H1 (cell line): ENCODE data around the gene RAB44. TPM values are rescaled to one million over a fixed set of nuclear protein-coding genes. Genes with fewer than 3 reads are reported as not detected.

Source experiments
- SAP30 ChIP-seq: fragments of 300-600 bp; sonication (generic); IDR thresholded peaks from 2 replicates; pipeline ENCODE4 v1.7.1; 2012; ENCODE audit warnings: low read length, moderate library complexity, mild to moderate bottlenecking, inconsistent platforms; ENCODE audit not compliant: insufficient read depth, insufficient replicate concordance
- polyA plus RNA-seq, 7 experiments: library from polyadenylated mRNA; depleted of rRNA in 3 of 7; stranded (reverse) in 5 of 7; unstranded in 2 of 7; fragments of >200 nt in 5 of 7; fragments of 200-250 nt in 2 of 7; gene quantifications; 1 replicate in 5 of 7; 2 replicates in 1 of 7; 4 replicates in 1 of 7; pipeline versions ENCODE4 v1.2.1 to v1.2.3, GENCODE V29; 2011 to 2013; ENCODE audit warnings: missing spikeins in 2 of 7, mixed read lengths in 2 of 7
- total RNA-seq: library from RNA; stranded (reverse); fragmentation: NEBNext Ultra II Directional; extraction: Animal tissue kit (Norgen Biotek cat#: 25700); gene quantifications from 2 replicates; pipeline ENCODE4 v1.2.1, GENCODE V29; 2021
- TF ChIP-seq, protein P1 (sequence below), 3 experiments: IDR thresholded peaks; 1 replicate in 2 of 3; 2 replicates in 1 of 3; pipeline versions ENCODE4 v1.5.1 to v1.6.1; 2011; ENCODE audit warnings: low read length in 3 of 3, mild to moderate bottlenecking in 3 of 3, inconsistent platforms in 2 of 3, low read depth in 1 of 3, moderate library complexity in 1 of 3; ENCODE audit not compliant: insufficient read depth in 1 of 3; ENCODE audit errors: control extremely low read depth in 1 of 3

Gene RAB44
- total and polyA plus RNA-seq, 2 of the 8 experiments (the other 6 are each of a cell fraction or from before 2014, with no cell fraction given) = 0.02 TPM; not detected in 1

DNA sequence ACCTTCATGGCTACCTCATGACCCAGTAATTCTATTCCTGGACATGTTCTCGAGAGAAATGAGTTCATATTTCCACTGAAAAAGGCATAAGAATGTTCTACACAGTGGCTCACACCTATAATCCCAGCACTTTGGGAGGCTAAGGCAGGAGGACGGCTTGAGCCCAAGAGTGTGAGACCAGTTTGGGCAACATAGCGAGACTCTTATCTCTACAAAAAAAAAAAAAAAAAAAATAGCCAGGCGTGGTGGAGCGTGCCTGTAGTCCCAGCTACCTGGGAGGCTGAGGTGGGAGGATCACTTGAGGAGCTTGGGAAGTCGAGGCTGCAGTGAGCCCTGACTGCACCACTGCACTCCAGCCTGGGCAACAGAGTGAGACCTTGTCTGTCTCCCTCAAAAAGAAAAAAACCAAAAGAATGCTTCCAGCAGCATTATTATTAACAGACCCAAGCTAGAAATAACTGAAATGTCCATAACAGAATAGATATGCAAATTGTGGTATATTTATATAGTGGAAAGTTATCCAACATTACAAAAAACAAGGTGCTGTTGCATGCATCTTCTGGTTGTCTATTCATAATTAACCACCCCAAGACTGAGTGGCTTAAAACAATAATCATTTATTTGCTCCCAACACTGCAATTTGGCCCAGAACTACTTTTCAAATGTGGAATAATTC, 9.4 kb upstream of the RAB44 start (continued):
- TF ChIP-seq, protein P1, sequence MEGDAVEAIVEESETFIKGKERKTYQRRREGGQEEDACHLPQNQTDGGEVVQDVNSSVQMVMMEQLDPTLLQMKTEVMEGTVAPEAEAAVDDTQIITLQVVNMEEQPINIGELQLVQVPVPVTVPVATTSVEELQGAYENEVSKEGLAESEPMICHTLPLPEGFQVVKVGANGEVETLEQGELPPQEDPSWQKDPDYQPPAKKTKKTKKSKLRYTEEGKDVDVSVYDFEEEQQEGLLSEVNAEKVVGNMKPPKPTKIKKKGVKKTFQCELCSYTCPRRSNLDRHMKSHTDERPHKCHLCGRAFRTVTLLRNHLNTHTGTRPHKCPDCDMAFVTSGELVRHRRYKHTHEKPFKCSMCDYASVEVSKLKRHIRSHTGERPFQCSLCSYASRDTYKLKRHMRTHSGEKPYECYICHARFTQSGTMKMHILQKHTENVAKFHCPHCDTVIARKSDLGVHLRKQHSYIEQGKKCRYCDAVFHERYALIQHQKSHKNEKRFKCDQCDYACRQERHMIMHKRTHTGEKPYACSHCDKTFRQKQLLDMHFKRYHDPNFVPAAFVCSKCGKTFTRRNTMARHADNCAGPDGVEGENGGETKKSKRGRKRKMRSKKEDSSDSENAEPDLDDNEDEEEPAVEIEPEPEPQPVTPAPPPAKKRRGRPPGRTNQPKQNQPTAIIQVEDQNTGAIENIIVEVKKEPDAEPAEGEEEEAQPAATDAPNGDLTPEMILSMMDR (IDR thresholded peaks at IDR 0.05; ENCODE audit: control extremely low read depth in 1 of 3, insufficient read depth in 1 of 3, low read depth in 1 of 3, low read length in 3 of 3) = no peak
- TF ChIP-seq SAP30 = no peak
